ENCODE measurements around the gene TCP11. TPM values are rescaled to one million over a fixed set of nuclear protein-coding genes. Genes with fewer than 3 reads are reported as not detected.

Gene TCP11
- total RNA-seq, 3 donors from 2014 or later, result 0.32 to 0.66 TPM; not detected in 1

DNA sequence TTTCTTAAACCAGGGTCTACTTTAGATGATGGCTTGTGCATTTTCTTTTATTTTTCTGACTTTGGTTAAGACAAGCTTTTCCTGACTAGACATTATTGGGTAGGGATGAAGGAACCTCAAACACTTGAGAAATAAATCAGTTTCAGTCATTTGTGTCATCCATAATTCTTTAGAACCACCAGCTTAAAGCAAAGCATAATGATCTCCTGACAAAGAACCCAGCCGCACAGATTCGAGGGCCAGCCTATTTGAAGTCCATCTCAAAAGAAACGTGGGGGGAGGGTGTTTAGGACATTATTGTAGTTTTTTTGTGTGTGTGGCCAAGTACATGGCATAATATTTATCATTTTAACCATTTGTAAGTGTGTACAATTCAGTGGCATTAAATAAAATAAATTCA lies 6.3 kb upstream of the TCP11 start:
- H3K4me1 ChIP-seq, result no peaks in the 10 kb centered on the region
- H3K36me3 ChIP-seq, result no peaks in the 10 kb centered on the region
- no peak for TF ChIP-seq POLR2AphosphoS5 (IDR thresholded peaks at IDR 0.05)
- TF ChIP-seq, protein P1, sequence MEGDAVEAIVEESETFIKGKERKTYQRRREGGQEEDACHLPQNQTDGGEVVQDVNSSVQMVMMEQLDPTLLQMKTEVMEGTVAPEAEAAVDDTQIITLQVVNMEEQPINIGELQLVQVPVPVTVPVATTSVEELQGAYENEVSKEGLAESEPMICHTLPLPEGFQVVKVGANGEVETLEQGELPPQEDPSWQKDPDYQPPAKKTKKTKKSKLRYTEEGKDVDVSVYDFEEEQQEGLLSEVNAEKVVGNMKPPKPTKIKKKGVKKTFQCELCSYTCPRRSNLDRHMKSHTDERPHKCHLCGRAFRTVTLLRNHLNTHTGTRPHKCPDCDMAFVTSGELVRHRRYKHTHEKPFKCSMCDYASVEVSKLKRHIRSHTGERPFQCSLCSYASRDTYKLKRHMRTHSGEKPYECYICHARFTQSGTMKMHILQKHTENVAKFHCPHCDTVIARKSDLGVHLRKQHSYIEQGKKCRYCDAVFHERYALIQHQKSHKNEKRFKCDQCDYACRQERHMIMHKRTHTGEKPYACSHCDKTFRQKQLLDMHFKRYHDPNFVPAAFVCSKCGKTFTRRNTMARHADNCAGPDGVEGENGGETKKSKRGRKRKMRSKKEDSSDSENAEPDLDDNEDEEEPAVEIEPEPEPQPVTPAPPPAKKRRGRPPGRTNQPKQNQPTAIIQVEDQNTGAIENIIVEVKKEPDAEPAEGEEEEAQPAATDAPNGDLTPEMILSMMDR (IDR thresholded peaks at IDR 0.05), result no peak
- no peak for TF ChIP-seq POLR2A (IDR thresholded peaks at IDR 0.05)
- H3K27me3 ChIP-seq, result no peaks in the 10 kb centered on the region
- no peaks in the 10 kb centered on the region for H3K9me3 ChIP-seq
- intact Hi-C loops (cut with DNase I; ENCODE audit: low total_unique reads), result loop anchor here (10.0 kb wide), 1 partner anchor 57 kb away; no protein-coding TSS in a partner anchor
- H3K4me3 ChIP-seq, result no peak overlapping the region
- DNase-seq (ENCODE audit: low spot score in 2 of 2), result no peak
- H3K27ac ChIP-seq, result no peak overlapping the region

DNA sequence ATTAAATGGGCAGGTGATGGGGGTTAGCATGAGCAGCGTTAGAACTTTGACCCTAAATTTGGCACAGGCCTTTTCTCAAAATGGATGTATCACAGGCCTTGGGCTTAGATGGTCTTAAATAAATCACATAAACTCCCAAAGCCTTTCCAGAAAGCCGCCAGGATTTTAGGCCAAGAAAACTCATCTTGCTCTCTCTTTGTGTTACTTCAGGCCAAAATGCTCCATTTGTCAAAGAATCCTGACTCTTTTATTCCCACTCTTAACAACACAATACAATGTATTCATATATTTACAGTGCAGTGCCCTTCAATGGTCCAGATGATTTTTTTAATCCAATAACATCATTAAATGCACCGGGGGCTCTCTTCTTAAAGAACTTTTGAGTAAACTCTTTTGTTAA lies 5.9 kb upstream of the TCP11 start:
- DNase-seq (ENCODE audit: low spot score in 2 of 2), result no peak

DNA sequence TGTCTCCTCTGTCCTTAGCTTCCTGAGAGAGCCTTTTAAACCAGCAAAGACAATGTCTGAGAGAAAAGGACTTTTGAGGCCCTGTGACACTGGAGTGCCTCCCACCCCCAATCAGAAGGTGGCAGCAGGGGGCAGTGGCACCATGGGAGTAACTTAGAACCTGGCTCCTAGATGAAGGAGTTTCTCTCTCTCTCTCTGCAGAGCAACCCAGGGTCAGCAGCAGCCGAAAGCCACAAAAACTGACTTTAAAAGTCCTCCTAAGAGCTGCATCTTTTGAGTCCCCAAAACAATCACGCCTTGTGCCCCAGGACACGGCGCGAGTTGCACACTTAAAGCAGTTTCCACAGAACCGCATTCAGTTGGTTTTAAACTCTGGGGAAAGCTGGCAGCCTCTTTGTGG lies 5.3 kb upstream of the TCP11 start:
- peak in 1 of 2 donors; percentile 35 for DNase-seq (ENCODE audit: low spot score in 2 of 2)
- intact Hi-C loops (cut with DNase I; ENCODE audit: low total_unique reads), result loop anchor here (10.0 kb wide), 1 partner anchor 58 kb away; no protein-coding TSS in a partner anchor

More for the DNA sequence above, 5.9 kb upstream of the TCP11 start:
- H3K4me3 ChIP-seq, result no peak overlapping the region
- TF ChIP-seq, protein P1 (IDR thresholded peaks at IDR 0.05), result no peak
- TF ChIP-seq POLR2A (IDR thresholded peaks at IDR 0.05) (no peak), POLR2AphosphoS5 (IDR thresholded peaks at IDR 0.05) (no peak)
- no peaks in the 10 kb centered on the region for H3K9me3 ChIP-seq
- H3K4me1 ChIP-seq, result no peaks in the 10 kb centered on the region
- H3K27me3 ChIP-seq, result no peaks in the 10 kb centered on the region
- H3K27ac ChIP-seq, result no peak overlapping the region
- no peaks in the 10 kb centered on the region for H3K36me3 ChIP-seq
- intact Hi-C loops (cut with DNase I; ENCODE audit: low total_unique reads), result loop anchor here (10.0 kb wide), 1 partner anchor 58 kb away; no protein-coding TSS in a partner anchor

DNA sequence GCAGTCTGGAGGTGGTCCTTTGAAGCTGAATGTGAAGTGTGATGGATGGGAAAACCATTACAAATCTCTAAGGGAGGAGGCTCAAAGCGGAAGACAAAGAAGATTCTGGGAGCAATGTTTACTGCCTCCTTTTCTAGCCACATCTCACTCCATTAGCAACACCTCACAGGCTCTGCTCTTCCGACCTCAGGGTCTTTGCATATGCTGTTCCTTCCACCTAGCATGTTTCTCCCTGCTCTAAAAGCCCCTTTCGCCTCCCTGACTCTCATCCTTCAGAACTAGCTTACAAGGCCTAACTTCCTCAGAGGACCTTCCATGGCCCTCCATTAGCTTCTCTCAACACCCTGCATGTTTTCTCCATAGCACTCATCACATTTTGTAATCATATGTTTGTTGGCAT lies 4.6 kb upstream of the TCP11 start:
- Histone ChIP-seq H3K9me3 (no peaks in the 10 kb centered on the region), H3K4me3 (no peak overlapping the region), H3K27me3 (no peaks in the 10 kb centered on the region), H3K27ac (no peak overlapping the region), H3K4me1 (no peaks in the 10 kb centered on the region), H3K36me3 (no peaks in the 10 kb centered on the region)
- DNase-seq (ENCODE audit: low spot score in 2 of 2), result no peak
- TF ChIP-seq POLR2AphosphoS5 (IDR thresholded peaks at IDR 0.05), result no peak
- TF ChIP-seq, protein P1 (IDR thresholded peaks at IDR 0.05), result no peak
- TF ChIP-seq POLR2A (IDR thresholded peaks at IDR 0.05), result no peak
- intact Hi-C loops (cut with DNase I; ENCODE audit: low total_unique reads), result loop anchor here (10.0 kb wide), 1 partner anchor 59 kb away; no protein-coding TSS in a partner anchor

More for the DNA sequence above, 5.3 kb upstream of the TCP11 start:
- Histone ChIP-seq H3K27me3 (no peaks in the 10 kb centered on the region), H3K36me3 (no peaks in the 10 kb centered on the region), H3K4me1 (no peaks in the 10 kb centered on the region), H3K4me3 (no peak overlapping the region), H3K27ac (no peak overlapping the region), H3K9me3 (no peaks in the 10 kb centered on the region)
- TF ChIP-seq POLR2A (IDR thresholded peaks at IDR 0.05) (no peak), POLR2AphosphoS5 (IDR thresholded peaks at IDR 0.05) (no peak)
- TF ChIP-seq, protein P1 (IDR thresholded peaks at IDR 0.05), result peak in 2 of 3 donors; percentile 53 to 68

DNA sequence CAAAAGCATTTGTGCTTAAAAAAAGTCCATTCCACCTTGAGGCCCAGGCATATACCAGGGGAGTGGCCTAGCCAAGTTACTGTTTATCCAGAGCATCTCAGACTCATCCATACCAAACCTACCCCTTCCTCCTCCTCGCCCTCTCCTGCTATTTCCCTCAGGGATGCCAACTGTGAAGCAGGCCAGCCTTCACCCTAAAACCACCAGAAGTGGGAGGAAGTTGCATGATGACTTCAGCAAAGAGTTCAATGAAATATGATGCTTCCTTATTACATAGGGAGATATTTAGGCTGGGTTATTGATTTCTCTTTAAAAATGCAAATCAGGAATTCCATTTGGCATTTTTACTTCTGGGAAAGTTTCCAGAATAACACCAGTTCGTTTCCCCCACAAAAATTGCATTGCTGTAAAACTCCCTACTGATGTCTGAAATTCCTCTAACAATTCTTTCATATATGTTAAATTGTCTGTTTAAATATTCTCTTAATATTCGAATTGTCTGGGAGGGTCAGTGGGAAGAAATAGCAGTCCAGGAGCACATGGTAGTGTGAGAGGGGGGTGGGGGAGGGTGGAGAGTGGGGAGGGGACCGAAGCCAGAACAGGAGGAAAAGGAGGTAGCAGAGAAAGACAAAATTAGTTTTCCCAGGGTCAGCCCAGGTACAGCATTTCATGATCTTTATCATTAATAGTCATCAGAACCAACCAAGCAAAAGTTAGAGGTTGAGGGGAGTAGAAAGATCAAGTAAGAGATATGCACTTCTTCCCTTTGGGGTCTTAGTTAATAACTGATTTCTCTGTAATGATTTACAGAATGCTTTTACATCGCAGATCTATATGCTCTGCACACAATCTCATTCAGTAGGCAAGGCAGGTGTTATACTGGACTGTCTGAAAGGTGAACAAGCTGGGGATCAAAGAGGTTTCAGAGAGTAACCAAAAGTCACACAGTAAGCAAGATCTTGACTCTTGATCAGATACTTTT lies 1.7 kb upstream of the TCP11 start:
- H3K4me3 ChIP-seq, result no peak overlapping the region
- no peak overlapping the region for H3K27ac ChIP-seq
- intact Hi-C loops (cut with DNase I; ENCODE audit: low total_unique reads), result loop anchor here (10.0 kb wide), 1 partner anchor 62 kb away; no protein-coding TSS in a partner anchor
- H3K4me1 ChIP-seq, result no peaks in the 10 kb centered on the region
- H3K27me3 ChIP-seq, result no peaks in the 10 kb centered on the region
- H3K9me3 ChIP-seq, result no peaks in the 10 kb centered on the region
- H3K36me3 ChIP-seq, result no peaks in the 10 kb centered on the region
- TF ChIP-seq, protein P1 (IDR thresholded peaks at IDR 0.05), result no peak
- no peak for TF ChIP-seq POLR2A (IDR thresholded peaks at IDR 0.05)
- TF ChIP-seq POLR2AphosphoS5 (IDR thresholded peaks at IDR 0.05), result no peak
- DNase-seq (ENCODE audit: low spot score in 2 of 2), result no peak
